H1 (cell line): ENCODE measurements around the gene CPTP. TPM values are rescaled to one million over a fixed set of nuclear protein-coding genes. Genes with fewer than 3 reads are reported as not detected.
A peak's percentile ranks its signal among the peaks of the same experiment; 100 is the strongest.

ENCODE experiments used
- CTCF ChIA-PET: fragments of 300-600 bp; sonication (Branson Sonifier 250); formaldehyde crosslinking; loops from one replicate; lab custom pipeline; 2021; ENCODE audit not compliant: partially characterized antibody; lab: Charles Lee
- POLR2A ChIA-PET: fragments of 300-600 bp; sonication (Branson Sonifier 250); formaldehyde crosslinking; loops from one replicate; lab custom pipeline; 2021; ENCODE audit warnings: inconsistent platforms; ENCODE audit not compliant: partially characterized antibody; lab: Charles Lee
- DNase-seq, 2 experiments: peaks; one replicate each; pipeline versions ENCODE4 v3.0.0 to v3.0.0-alpha.2; 2010 to 2022; ENCODE audit warnings: low spot score in 2 of 2, low read depth in 1 of 2, mixed read lengths in 1 of 2
- FAIRE-seq: peaks from 2 replicates; lab custom pipeline; 2011; peaks lifted over from hg19 to GRCh38; lab: Jason Lieb, UNC
- H2AFZ ChIP-seq: 2 replicates; pipeline ENCODE4 v1.8.1; 2012; ENCODE audit warnings: low read length, inconsistent platforms
- H2AK5ac ChIP-seq: 2 replicates; pipeline ENCODE4 v1.6.1; 2013; ENCODE audit warnings: low read depth, low read length
- H2BK120ac ChIP-seq: replicated peaks from 2 replicates; pipeline ENCODE3; 2013; ENCODE audit warnings: low read depth, low read length, inconsistent platforms
- H2BK12ac ChIP-seq: 2 replicates; pipeline ENCODE4 v1.6.1; 2013; ENCODE audit warnings: low read depth, low read length
- H2BK15ac ChIP-seq: 2 replicates; pipeline ENCODE4 v1.6.1; 2013; ENCODE audit warnings: low read length
- H2BK20ac ChIP-seq: 2 replicates; pipeline ENCODE4 v1.6.1; 2013; ENCODE audit warnings: low read length
- H2BK5ac ChIP-seq: 2 replicates; pipeline ENCODE4 v1.6.1; 2013; ENCODE audit warnings: low read depth, low read length
- H3K14ac ChIP-seq: 2 replicates; pipeline ENCODE4 v1.6.1; 2013; ENCODE audit warnings: inconsistent platforms; ENCODE audit not compliant: insufficient read length
- H3K18ac ChIP-seq: 2 replicates; pipeline ENCODE4 v1.6.1; 2013; ENCODE audit warnings: low read length; ENCODE audit errors: extremely low read depth
- H3K23ac ChIP-seq: 2 replicates; pipeline ENCODE4 v1.6.1; 2013; ENCODE audit warnings: inconsistent platforms; ENCODE audit not compliant: insufficient read length
- H3K23me2 ChIP-seq: 2 replicates; pipeline ENCODE4 v1.6.1; 2013; ENCODE audit warnings: low read depth, low read length
- H3K27ac ChIP-seq: 2 replicates; pipeline ENCODE4 v1.6.1; 2011; ENCODE audit warnings: low read depth, low read length, inconsistent platforms
- H3K27me3 ChIP-seq, 4 experiments: replicated peaks in 1 of 4; 1 replicate in 1 of 4; 2 replicates in 3 of 4; pipeline versions ENCODE4 v1.6.1 to v1.8.1; 2011 to 2013; ENCODE audit warnings: low read length in 3 of 4, mild to moderate bottlenecking in 3 of 4, inconsistent platforms in 2 of 4, mixed read lengths in 2 of 4, moderate library complexity in 1 of 4; ENCODE audit not compliant: control insufficient read depth in 3 of 4, insufficient read depth in 3 of 4; ENCODE audit errors: extremely low read depth in 1 of 4
- H3K36me3 ChIP-seq, 4 experiments: 2 replicates each; pipeline versions ENCODE4 v1.6.1 to v1.8.1; 2011 to 2013; ENCODE audit warnings: mild to moderate bottlenecking in 4 of 4, low read length in 3 of 4, moderate library complexity in 2 of 4, control low read depth in 1 of 4, inconsistent platforms in 1 of 4; ENCODE audit not compliant: insufficient read depth in 4 of 4, control insufficient read depth in 2 of 4
- H3K4ac ChIP-seq: replicated peaks from 2 replicates; pipeline ENCODE3; 2013; ENCODE audit warnings: low read length, low read depth, mixed read lengths, inconsistent platforms; ENCODE audit not compliant: insufficient read length
- H3K4me1 ChIP-seq, 4 experiments: replicated peaks in 1 of 4; 1 replicate in 1 of 4; 2 replicates in 3 of 4; pipeline versions ENCODE4 v1.6.1 to v1.8.1; 2011 to 2013; ENCODE audit warnings: low read length in 3 of 4, inconsistent platforms in 2 of 4, mixed read lengths in 1 of 4; ENCODE audit not compliant: insufficient read depth in 4 of 4, control insufficient read depth in 3 of 4
- H3K4me2 ChIP-seq, 2 experiments: 2 replicates each; pipeline versions ENCODE4 v1.6.1 to v1.8.1; 2011 to 2013; ENCODE audit warnings: low read depth in 2 of 2, low read length in 2 of 2, control low read depth in 1 of 2, inconsistent platforms in 1 of 2, mild to moderate bottlenecking in 1 of 2; ENCODE audit not compliant: insufficient read depth in 1 of 2
- H3K4me3 ChIP-seq, 4 experiments: fragments of 200-600, 300-600 bp in 1 of 4; sonication (generic), shearing (Covaris generic), sonication (Bioruptor Twin) in 1 of 4; 2 replicates each; pipeline versions ENCODE4 v1.5.1 to v1.8.1; 2011 to 2016; ENCODE audit warnings: low read length in 4 of 4, low read depth in 3 of 4, control low read depth in 2 of 4, inconsistent platforms in 2 of 4, mild to moderate bottlenecking in 2 of 4, mixed read lengths in 1 of 4, moderate library complexity in 1 of 4; ENCODE audit not compliant: insufficient read depth in 2 of 4; ENCODE audit errors: extremely low read depth in 1 of 4
- H3K56ac ChIP-seq: replicated peaks from 2 replicates; pipeline ENCODE3; 2013; ENCODE audit warnings: low read depth, mild to moderate bottlenecking, mixed read lengths, low read length, inconsistent platforms; ENCODE audit not compliant: insufficient read length
- H3K79me1 ChIP-seq: 2 replicates; pipeline ENCODE4 v1.6.1; 2013; ENCODE audit warnings: low read depth, low read length, control low read depth
- H3K79me2 ChIP-seq, 2 experiments: 2 replicates each; pipeline versions ENCODE4 v1.6.1 to v1.8.1; 2012 to 2013; ENCODE audit warnings: low read length in 2 of 2, mild to moderate bottlenecking in 2 of 2, inconsistent platforms in 1 of 2; ENCODE audit not compliant: insufficient read depth in 2 of 2, control insufficient read depth in 1 of 2
- H3K9ac ChIP-seq, 4 experiments: replicated peaks in 1 of 4; 1 replicate in 1 of 4; 2 replicates in 3 of 4; pipeline versions ENCODE4 v1.6.1 to v1.8.1; 2011 to 2013; ENCODE audit warnings: low read depth in 3 of 4, low read length in 3 of 4, control low read depth in 2 of 4, mild to moderate bottlenecking in 2 of 4, moderate library complexity in 2 of 4, inconsistent platforms in 1 of 4; ENCODE audit errors: extremely low read depth in 1 of 4
- H3K9me3 ChIP-seq, 2 experiments: 2 replicates each; pipeline versions ENCODE4 v1.6.1 to v1.8.1; 2012 to 2013; ENCODE audit warnings: mild to moderate bottlenecking in 2 of 2, moderate library complexity in 2 of 2, control low read depth in 1 of 2, inconsistent platforms in 1 of 2, low read depth in 1 of 2, low read length in 1 of 2, mixed read lengths in 1 of 2; ENCODE audit not compliant: insufficient read depth in 2 of 2
- H4K20me1 ChIP-seq, 2 experiments: replicated peaks in 1 of 2; 2 replicates each; pipeline versions ENCODE3 to v1.8.1; 2011 to 2013; ENCODE audit warnings: inconsistent platforms in 2 of 2, low read length in 2 of 2, mild to moderate bottlenecking in 1 of 2; ENCODE audit not compliant: insufficient read depth in 2 of 2, control insufficient read depth in 1 of 2
- H4K5ac ChIP-seq: 2 replicates; pipeline ENCODE4 v1.6.1; 2013; ENCODE audit warnings: low read length, low read depth, mixed read lengths, inconsistent platforms; ENCODE audit not compliant: insufficient read length
- H4K8ac ChIP-seq: 2 replicates; pipeline ENCODE4 v1.8.0; 2013; ENCODE audit warnings: mild to moderate bottlenecking, moderate library complexity, low read length, inconsistent platforms; ENCODE audit not compliant: insufficient read depth; ENCODE audit errors: extremely low read depth
- H4K91ac ChIP-seq: replicated peaks from 2 replicates; pipeline ENCODE3; 2013; ENCODE audit warnings: low read length, mixed read lengths, inconsistent platforms; ENCODE audit not compliant: insufficient read length
- BCL11A ChIP-seq, 2 experiments: IDR thresholded peaks; one replicate each; pipeline ENCODE4 v1.6.1; 2011; ENCODE audit warnings: low read depth in 2 of 2, low read length in 2 of 2, mild to moderate bottlenecking in 2 of 2
- CBX5 ChIP-seq: fragments of 300-800, 300-1000 bp; sonication (generic); IDR thresholded peaks from 2 replicates; pipeline ENCODE4 v1.7.1; 2016; ENCODE audit warnings: antibody characterized with exemption, low read length, low read depth
- GTF2F1 ChIP-seq: IDR thresholded peaks from 2 replicates; pipeline ENCODE4 v1.6.1; 2012; ENCODE audit warnings: low read depth, low read length, improper control_type of control experiment, borderline replicate concordance
- NRF1 ChIP-seq: IDR thresholded peaks from 2 replicates; pipeline ENCODE4 v1.6.1; 2011; ENCODE audit warnings: mild to moderate bottlenecking, low read depth, low read length, improper control_type of control experiment
- POLR2A ChIP-seq, 2 experiments: IDR thresholded peaks; 1 replicate in 1 of 2; 2 replicates in 1 of 2; pipeline ENCODE4 v1.6.1; 2011; ENCODE audit warnings: low read depth in 2 of 2, low read length in 2 of 2, mild to moderate bottlenecking in 2 of 2; ENCODE audit errors: control extremely low read depth in 1 of 2
- POLR2AphosphoS5 ChIP-seq: IDR thresholded peaks from 2 replicates; pipeline ENCODE4 v1.6.1; 2011; ENCODE audit warnings: low read depth, low read length
- RAD21 ChIP-seq, 2 experiments: IDR thresholded peaks in 1 of 2; conservative IDR thresholded peaks in 1 of 2; 2 replicates each; pipeline ENCODE4 v1.6.1; 2011; ENCODE audit warnings: low read depth in 2 of 2, low read length in 2 of 2, improper control_type of control experiment in 1 of 2, inconsistent platforms in 1 of 2, mild to moderate bottlenecking in 1 of 2, moderate library complexity in 1 of 2
- RXRA ChIP-seq: IDR thresholded peaks from 2 replicates; pipeline ENCODE4 v1.6.1; 2011; ENCODE audit warnings: low read depth, mild to moderate bottlenecking, low read length, moderate library complexity; ENCODE audit not compliant: insufficient read depth
- SIRT6 ChIP-seq: IDR thresholded peaks from one replicate; pipeline ENCODE4 v1.7.1; 2012; ENCODE audit warnings: low read length, inconsistent platforms
- SP2 ChIP-seq: IDR thresholded peaks from 2 replicates; pipeline ENCODE4 v1.6.1; 2012; ENCODE audit warnings: mild to moderate bottlenecking, low read length, inconsistent platforms
- SP4 ChIP-seq: IDR thresholded peaks from 2 replicates; pipeline ENCODE4 v1.6.1; 2012; ENCODE audit warnings: low read length, inconsistent platforms
- TBP ChIP-seq: IDR thresholded peaks from 2 replicates; pipeline ENCODE4 v1.6.1; 2011; ENCODE audit warnings: low read depth, low read length, improper control_type of control experiment
- YY1 ChIP-seq: IDR thresholded peaks from 2 replicates; pipeline ENCODE4 v1.6.1; 2011; ENCODE audit warnings: low read depth, mild to moderate bottlenecking, low read length
- WGBS, 2 experiments: shearing (Covaris generic) in 1 of 2; methylation state at CpG; one replicate each; pipeline versions ENCODE4 v1.1.6 to v1.1.7; 2013 to 2015; ENCODE audit warnings: low lambda C conversion rate in 2 of 2, mixed read lengths in 2 of 2, inconsistent platforms in 1 of 2, low coverage in 1 of 2, missing lambda C conversion rate in 1 of 2; ENCODE audit not compliant: insufficient replicate concordance in 2 of 2, insufficient coverage in 1 of 2, insufficient read length in 1 of 2; ENCODE audit errors: extremely low coverage in 1 of 2, missing lambda C conversion rate in 1 of 2; 5-methylcytosine and 5-hydroxymethylcytosine counted together
- polyA plus RNA-seq, 7 experiments: library from polyadenylated mRNA; depleted of rRNA in 3 of 7; stranded (reverse) in 5 of 7; unstranded in 2 of 7; fragments of >200 nt in 5 of 7; fragments of 200-250 nt in 2 of 7; gene quantifications; 1 replicate in 5 of 7; 2 replicates in 1 of 7; 4 replicates in 1 of 7; pipeline versions ENCODE4 v1.2.1 to v1.2.3, GENCODE V29; 2011 to 2013; ENCODE audit warnings: missing spikeins in 2 of 7, mixed read lengths in 2 of 7
- total RNA-seq: library from RNA; stranded (reverse); fragmentation: NEBNext Ultra II Directional; extraction: Animal tissue kit (Norgen Biotek cat#: 25700); gene quantifications from 2 replicates; pipeline ENCODE4 v1.2.1, GENCODE V29; 2021

The CPTP gene
- total and polyA plus RNA-seq, 2 of the 8 experiments (the other 6 are each of a cell fraction or from before 2014, with no cell fraction given): 8.1 to 10.6 TPM

- peak within 1 kb of the TSS; percentile 89 for H4K8ac ChIP-seq
- no peak within 1 kb of the TSS for H3K23ac ChIP-seq
- peaks cover 0 to 28% of the 10 kb centered on the region in 2 experiments; a peak in 3 of 4 replicates for H3K79me2 ChIP-seq
- ChIA-PET POLR2A (interaction anchor here (1.7 to 2.3 kb wide), 3 partner anchors 15 to 89 kb away, joined by 3 to 13 read pairs (median 7); partner anchors contain the start of gene AURKAIP1), CTCF (interaction anchor here (1.0 to 2.1 kb wide), 5 partner anchors 13 to 51 kb away, joined by 3 to 15 read pairs (median 3); no protein-coding TSS in a partner anchor)
- no peak within 1 kb of the TSS for H2AK5ac ChIP-seq
- H3K9me3 ChIP-seq: no peaks in the 10 kb centered on the region
- WGBS, 2 experiments: 0% methylated on average over 26 of the region's 122 CpGs; no CpG with 5 or more reads in 1 of the 2 experiments
- H3K4me2 ChIP-seq: peak within 1 kb of the TSS; percentile 75 to 78
- peak within 1 kb of the TSS; percentile 69 for H3K4ac ChIP-seq
- H3K18ac ChIP-seq: peak within 1 kb of the TSS; percentile 48; the same call in 1 of the 2 replicates
- no peak within 1 kb of the TSS for H2BK20ac ChIP-seq
- no peak within 1 kb of the TSS for H2BK12ac ChIP-seq
- H3K14ac ChIP-seq: no peak within 1 kb of the TSS
- H3K56ac ChIP-seq: peak within 1 kb of the TSS; percentile 39
- peak within 1 kb of the TSS in 3 of 4 experiments; percentile 58 to 77 (median 63); a peak in 6 of 7 replicates for H3K9ac ChIP-seq
- no peak within 1 kb of the TSS for H2AFZ ChIP-seq
- no peaks in the 10 kb centered on the region for H3K36me3 ChIP-seq
- H4K5ac ChIP-seq: peak within 1 kb of the TSS; percentile 49
- peaks cover 21% of the 10 kb centered on the region; the same call in 1 of the 2 replicates for H3K23me2 ChIP-seq
- peak within 1 kb of the TSS; percentile 7; the same call in 1 of the 2 replicates for H2BK5ac ChIP-seq
- H4K91ac ChIP-seq: peak within 1 kb of the TSS; percentile 81
- no peak for FAIRE-seq
- H3K27me3 ChIP-seq: peaks cover 0 to 6% (median 4%) of the 10 kb centered on the region in 4 experiments; a peak in 5 of 7 replicates
- H2BK120ac ChIP-seq: no peak within 1 kb of the TSS
- peak in 1 of 2 experiments; percentile 85 for DNase-seq
- H2BK15ac ChIP-seq: no peak within 1 kb of the TSS
- peaks cover 17% of the 10 kb centered on the region for H3K79me1 ChIP-seq
- H3K4me3 ChIP-seq: peak within 1 kb of the TSS; percentile 60 to 91 (median 79)
- peaks cover 13 to 33% of the 10 kb centered on the region in 2 experiments for H4K20me1 ChIP-seq
- peaks cover 0 to 45% (median 33%) of the 10 kb centered on the region in 4 experiments; a peak in 6 of 7 replicates for H3K4me1 ChIP-seq
- peak within 1 kb of the TSS; percentile 83; the same call in 1 of the 2 replicates for H3K27ac ChIP-seq
- TF ChIP-seq GTF2F1 (no peak), NRF1 (no peak), BCL11A (IDR thresholded peaks at IDR 0.05; ENCODE audit: low read depth in 2 of 2, low read length in 2 of 2) (no peak), POLR2A (IDR thresholded peaks at IDR 0.05; ENCODE audit: control extremely low read depth in 1 of 2, low read depth in 2 of 2, low read length in 2 of 2) (no peak), TBP (no peak), CBX5 (no peak), SIRT6 (no peak), POLR2AphosphoS5 (no peak), SP2 (no peak), YY1 (no peak), RAD21 (IDR thresholded peaks at IDR 0.05 in 1 of 2, conservative IDR thresholded peaks at IDR 0.05 in 1 of 2; ENCODE audit: low read depth in 2 of 2, low read length in 2 of 2) (peak; percentile 45 to 49; a peak in 3 of 4 replicates), RXRA (no peak), SP4 (no peak)
These were observed 24.8 kb downstream of the CPTP start, which contains the start of gene DVL1 for GRCh38 chr1:1349256-1350012. TSS of gene DVL1 (minus strand) at chr1:1349418. CDS start at chr1:1349065, 353 bp downstream.
